Stomach smooth muscle (tissue), 2 donors: Measurements from ENCODE around the gene EXOSC6.
"Not testable (repeated sequence)": the region's sequence is repeated elsewhere in the genome, so short reads cannot be mapped to it uniquely, and the experiment has no call there.

ENCODE experiments used
- H3K27ac ChIP-seq: one replicate; pipeline ENCODE4 v1.7.0; 2013; ENCODE audit warnings: mild to moderate bottlenecking, low read length, inconsistent platforms
- H3K27me3 ChIP-seq, 2 donors: one replicate each; pipeline ENCODE4 v1.7.0; 2013; ENCODE audit warnings: low read length in 2 of 2; ENCODE audit not compliant: insufficient read depth in 2 of 2, control insufficient read depth in 1 of 2
- H3K36me3 ChIP-seq, 2 donors: one replicate each; pipeline ENCODE4 v1.7.0; 2013; ENCODE audit warnings: low read length in 2 of 2; ENCODE audit not compliant: control insufficient read depth in 2 of 2, insufficient read depth in 2 of 2
- H3K4me1 ChIP-seq: one replicate; pipeline ENCODE4 v1.7.0; 2013; ENCODE audit warnings: low read length; ENCODE audit not compliant: control insufficient read depth, insufficient read depth
- H3K4me3 ChIP-seq, 2 donors: one replicate each; pipeline ENCODE4 v1.7.0; 2013; ENCODE audit warnings: low read length in 2 of 2
- H3K9ac ChIP-seq, 2 donors: one replicate each; pipeline ENCODE4 v1.7.0; 2013; ENCODE audit warnings: low read length in 2 of 2, mild to moderate bottlenecking in 1 of 2
- H3K9me3 ChIP-seq, 2 donors: one replicate each; pipeline ENCODE4 v1.7.0; 2013; ENCODE audit warnings: low read length in 2 of 2; ENCODE audit not compliant: control insufficient read depth in 2 of 2
- donor health status: healthy.
- donor health status: Pancreatic carcinoma.

The EXOSC6 gene

GRCh38 chr16:70198230-70198629 lies 53.5 kb downstream of the EXOSC6 start:
- H3K4me1 ChIP-seq, H3K27ac ChIP-seq, H3K9me3 ChIP-seq, H3K36me3 ChIP-seq, H3K27me3 ChIP-seq, H3K9ac ChIP-seq, H3K4me3 ChIP-seq: not testable (repeated sequence)

- H3K4me3 ChIP-seq, H3K4me1 ChIP-seq, H3K36me3 ChIP-seq, H3K9me3 ChIP-seq, H3K9ac ChIP-seq, H3K27ac ChIP-seq, H3K27me3 ChIP-seq: not testable (repeated sequence)
These were observed 54.1 kb downstream of the EXOSC6 start for GRCh38 chr16:70197611-70198010.
